Jurkat, Clone E6-1 (cell line): ENCODE data around the gene ANGPTL2.

Experiments
- DNase-seq: peaks from one replicate; pipeline ENCODE4 v3.0.0-alpha.2; 2011; ENCODE audit warnings: low read depth, low spot score
- H3K4me3 ChIP-seq: 2 replicates; pipeline ENCODE4 v1.5.1; 2011; ENCODE audit warnings: mild to moderate bottlenecking, low read length, control low read depth, moderate library complexity

ANGPTL2 gene

GRCh38 chr9:127124111-127124531 is 1.7 kb upstream of the ANGPTL2 start:
- no peak overlapping the region for H3K4me3 ChIP-seq
- DNase-seq = no peak

GRCh38 chr9:127123064-127123890 is 842 bp upstream of the ANGPTL2 start:
- no peak overlapping the region for H3K4me3 ChIP-seq
- no peak for DNase-seq

- DNase-seq = no peak
These were observed 733 bp downstream of the ANGPTL2 start for GRCh38 chr9:127121628-127122175.

GRCh38 chr9:127119320-127119709 is 3.1 kb downstream of the ANGPTL2 start:
- no peak for DNase-seq

More at GRCh38 chr9:127121628-127122175, 733 bp downstream of the ANGPTL2 start:
- H3K4me3 ChIP-seq = no peak overlapping the region

GRCh38 chr9:127118597-127119319 is 3.7 kb downstream of the ANGPTL2 start:
- no peak overlapping the region for H3K4me3 ChIP-seq
- DNase-seq = peak; percentile 39

More at GRCh38 chr9:127119320-127119709, 3.1 kb downstream of the ANGPTL2 start:
- no peak overlapping the region for H3K4me3 ChIP-seq

GRCh38 chr9:127117801-127118200 is 4.6 kb downstream of the ANGPTL2 start:
- DNase-seq = no peak
- no peak overlapping the region for H3K4me3 ChIP-seq

GRCh38 chr9:127116957-127117356 is 5.5 kb downstream of the ANGPTL2 start:
- DNase-seq = peak; percentile 47
- H3K4me3 ChIP-seq = no peak overlapping the region

- peak overlapping the region; percentile 11 for H3K4me3 ChIP-seq
- DNase-seq = peak; percentile 90
These were observed 6.2 kb downstream of the ANGPTL2 start for GRCh38 chr9:127116088-127116726.

- no peak for DNase-seq
- H3K4me3 ChIP-seq = no peak overlapping the region
These were observed 7.8 kb downstream of the ANGPTL2 start for GRCh38 chr9:127114606-127115005.

- DNase-seq = no peak
- H3K4me3 ChIP-seq = no peak overlapping the region
These were observed 9.1 kb downstream of the ANGPTL2 start for GRCh38 chr9:127113191-127113972.

GRCh38 chr9:127112735-127113161 is 9.7 kb downstream of the ANGPTL2 start:
- no peak overlapping the region for H3K4me3 ChIP-seq
- DNase-seq = no peak

GRCh38 chr9:127112056-127112455 is 10.4 kb downstream of the ANGPTL2 start:
- DNase-seq = no peak
- no peak overlapping the region for H3K4me3 ChIP-seq

GRCh38 chr9:127109212-127109711 is 13.2 kb downstream of the ANGPTL2 start:
- DNase-seq = no peak
- H3K4me3 ChIP-seq = no peak overlapping the region

- no peak for DNase-seq
- no peak overlapping the region for H3K4me3 ChIP-seq
These were observed 14.2 kb downstream of the ANGPTL2 start for GRCh38 chr9:127107929-127108876.

GRCh38 chr9:127107171-127107928 is 15.1 kb downstream of the ANGPTL2 start:
- no peak for DNase-seq
- no peak overlapping the region for H3K4me3 ChIP-seq

GRCh38 chr9:127106466-127106855 is 16.0 kb downstream of the ANGPTL2 start:
- no peak overlapping the region for H3K4me3 ChIP-seq
- no peak for DNase-seq
